ENCODE results near the gene C1orf50.

GRCh38 chr1:42816585-42817439 is 49.8 kb downstream of the C1orf50 start, which contains the start of the genes ERMAP and SVBP:
- TF ChIP-seq EZH2phosphoT487 (IDR thresholded peaks at IDR 0.05; ENCODE audit: insufficient read depth, low read depth), result no peak
- TF ChIP-seq EZH2 (IDR thresholded peaks at IDR 0.05; ENCODE audit: insufficient read depth, poor library complexity, severe bottlenecking), result no peak
